Esophagus (tissue), 2 donors: ENCODE data around the gene PHF12. TPM values are rescaled to one million over a fixed set of nuclear protein-coding genes. Genes with fewer than 3 reads are reported as not detected.
"Not testable (repeated sequence)": the region's sequence is repeated elsewhere in the genome, so short reads cannot be mapped to it uniquely, and the experiment has no call there.

Experiments
- H3K27ac ChIP-seq, 2 donors: one replicate each; pipeline ENCODE4 v1.5.1; 2013; ENCODE audit warnings: low read depth in 2 of 2, mild to moderate bottlenecking in 2 of 2, inconsistent platforms in 1 of 2, low read length in 1 of 2, moderate library complexity in 1 of 2
- H3K27me3 ChIP-seq, 2 donors: one replicate each; pipeline ENCODE4 v1.6.1; 2013; ENCODE audit warnings: low read length in 2 of 2, control low read depth in 1 of 2, mild to moderate bottlenecking in 1 of 2; ENCODE audit not compliant: insufficient read depth in 2 of 2, control insufficient read depth in 1 of 2
- H3K36me3 ChIP-seq, 2 donors: one replicate each; pipeline ENCODE4 v1.6.1; 2013; ENCODE audit warnings: low read length in 1 of 2; ENCODE audit not compliant: control insufficient read depth in 2 of 2, insufficient read depth in 2 of 2
- H3K4me1 ChIP-seq, 2 donors: one replicate each; pipeline ENCODE4 v1.6.1; 2013; ENCODE audit warnings: low read length in 1 of 2; ENCODE audit not compliant: control insufficient read depth in 2 of 2, insufficient read depth in 2 of 2
- H3K4me3 ChIP-seq, 2 donors: one replicate each; pipeline ENCODE4 v1.5.1; 2013; ENCODE audit warnings: low read length in 2 of 2, mild to moderate bottlenecking in 2 of 2, low read depth in 1 of 2, moderate library complexity in 1 of 2
- H3K9me3 ChIP-seq, 2 donors: one replicate each; pipeline ENCODE4 v1.6.1; 2013; ENCODE audit warnings: mild to moderate bottlenecking in 2 of 2, low read depth in 1 of 2, low read length in 1 of 2, moderate library complexity in 1 of 2; ENCODE audit not compliant: control insufficient read depth in 2 of 2, insufficient read depth in 1 of 2
- WGBS, 2 donors: extraction: QIAGEN DNeasy Blood & Tissue Kit; methylation state at CpG; one replicate each; pipeline ENCODE4 v1.1.7; 2013; 5-methylcytosine and 5-hydroxymethylcytosine counted together
- polyA plus RNA-seq, 2 donors: library from polyadenylated mRNA; stranded (reverse); fragments of 200-250 nt; gene quantifications; one replicate each; pipeline ENCODE4 v1.2.3, GENCODE V29; 2013
- donor health status: healthy with polysubstance abuse.
- donor health status: Bipolar disorder and iron deficiency.

Gene PHF12
- polyA plus RNA-seq, 2 donors: 8.6 to 9.1 TPM

DNA sequence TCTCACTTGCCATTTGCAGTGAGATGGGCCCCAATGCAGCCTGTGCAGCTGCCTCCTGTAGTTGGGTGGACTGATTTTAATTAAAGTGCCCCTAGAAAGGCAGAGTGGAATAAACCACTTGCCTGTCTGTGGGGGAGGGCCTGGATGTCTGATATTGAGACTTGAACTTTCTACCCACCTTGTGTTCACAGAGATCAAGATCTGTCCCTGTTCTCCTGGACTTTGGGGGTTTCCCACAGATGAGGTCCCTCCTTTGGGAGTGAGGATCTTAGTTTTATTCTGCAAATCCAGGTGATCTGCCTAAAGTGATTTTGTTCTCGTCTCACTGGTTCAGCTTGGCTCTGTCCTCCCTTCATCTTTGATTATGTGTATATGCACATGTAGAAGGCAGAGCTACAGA, 40.8 kb downstream of the PHF12 start:
- WGBS, 2 donors: 85 to 95% methylated on average over 1 of the region's 1 CpG
- Histone ChIP-seq H3K9me3 (no peaks in the 10 kb centered on the region), H3K36me3 (peaks cover 25 to 56% of the 10 kb centered on the region in 2 donors), H3K27ac (no peak overlapping the region), H3K4me3 (no peak overlapping the region), H3K27me3 (no peaks in the 10 kb centered on the region), H3K4me1 (peaks cover 0 to 3% of the 10 kb centered on the region in 2 donors)

DNA sequence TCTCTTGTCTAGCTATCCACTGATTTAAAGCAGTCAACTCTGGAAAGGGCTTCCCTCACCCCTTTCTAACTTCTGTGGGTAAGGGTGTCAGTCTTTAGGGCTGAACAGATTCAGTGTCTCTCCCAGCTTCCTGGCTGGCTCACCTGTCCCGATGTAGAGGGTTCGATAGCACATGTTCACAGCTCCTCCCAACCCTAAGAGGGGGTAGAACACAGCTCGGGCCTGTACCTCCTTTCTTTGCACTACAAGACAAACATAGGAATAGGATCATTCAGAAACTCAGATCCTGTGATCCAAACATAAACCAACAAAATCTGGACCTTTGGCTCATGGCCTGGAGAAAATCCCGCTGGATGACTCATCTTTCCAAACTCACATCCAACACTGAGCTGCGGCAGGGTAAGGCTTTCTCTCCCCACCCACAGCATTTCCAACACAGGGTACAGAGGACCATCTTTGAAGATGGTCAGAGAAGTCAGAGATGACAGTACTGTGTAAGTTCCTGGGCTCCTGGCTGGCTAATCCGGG, 42.6 kb downstream of the PHF12 start:
- peaks cover 0 to 3% of the 10 kb centered on the region in 2 donors for H3K4me1 ChIP-seq
- H3K27me3 ChIP-seq: no peaks in the 10 kb centered on the region
- H3K36me3 ChIP-seq: peaks cover 21 to 48% of the 10 kb centered on the region in 2 donors
- whole genome bisulfite sequencing, 2 donors: 19 to 36% methylated on average over 6 of the region's 6 CpGs
- H3K9me3 ChIP-seq: no peaks in the 10 kb centered on the region
- no peak overlapping the region for H3K4me3 ChIP-seq
- peak overlapping the region; percentile 70 to 78 for H3K27ac ChIP-seq

DNA sequence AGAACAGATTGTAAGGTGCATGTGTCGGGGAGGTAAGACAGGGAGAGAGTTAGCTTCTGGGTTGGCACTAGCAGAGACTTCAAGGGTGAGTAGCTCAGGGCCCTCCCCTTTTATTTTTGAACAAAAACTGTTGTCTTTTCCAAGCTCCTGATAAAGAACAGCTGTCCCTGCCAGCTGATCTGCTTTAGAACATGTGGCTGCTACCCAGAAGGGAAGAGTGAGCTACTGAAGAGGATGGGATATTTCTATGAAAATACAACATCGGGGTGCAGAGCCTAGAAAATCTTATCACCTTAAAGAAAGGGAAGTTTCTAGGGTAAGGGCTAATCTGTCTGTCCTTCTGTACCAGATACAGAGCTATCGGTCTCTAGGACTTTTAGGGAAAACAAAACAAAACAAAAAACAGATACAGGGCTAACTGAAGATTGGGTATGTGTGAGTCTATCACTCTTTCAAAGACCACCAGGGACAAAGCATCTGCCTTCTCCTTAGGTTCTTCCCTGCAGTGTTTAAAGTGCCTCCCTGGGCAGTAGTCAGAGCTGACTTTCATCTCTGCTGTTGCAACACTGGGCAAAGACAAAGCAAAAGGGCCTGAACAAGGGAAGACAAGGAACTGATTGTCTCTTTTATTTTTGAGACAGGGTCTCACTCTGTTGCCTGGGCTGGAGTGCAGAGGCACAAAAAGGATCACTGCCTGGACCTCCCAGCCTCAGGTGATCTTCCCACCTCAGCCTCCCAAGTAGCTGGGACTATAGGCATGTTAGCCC, 43.4 kb downstream of the PHF12 start:
- no peaks in the 10 kb centered on the region for H3K27me3 ChIP-seq
- peaks cover 18 to 40% of the 10 kb centered on the region in 2 donors for H3K36me3 ChIP-seq
- 73 to 74% methylated on average over 3 of the region's 3 CpGs for WGBS, 2 donors
- peaks cover 0 to 5% of the 10 kb centered on the region in 2 donors for H3K4me1 ChIP-seq
- no peak overlapping the region for H3K4me3 ChIP-seq
- H3K27ac ChIP-seq: peak overlapping the region; percentile 70 to 78
- H3K9me3 ChIP-seq: no peaks in the 10 kb centered on the region

DNA sequence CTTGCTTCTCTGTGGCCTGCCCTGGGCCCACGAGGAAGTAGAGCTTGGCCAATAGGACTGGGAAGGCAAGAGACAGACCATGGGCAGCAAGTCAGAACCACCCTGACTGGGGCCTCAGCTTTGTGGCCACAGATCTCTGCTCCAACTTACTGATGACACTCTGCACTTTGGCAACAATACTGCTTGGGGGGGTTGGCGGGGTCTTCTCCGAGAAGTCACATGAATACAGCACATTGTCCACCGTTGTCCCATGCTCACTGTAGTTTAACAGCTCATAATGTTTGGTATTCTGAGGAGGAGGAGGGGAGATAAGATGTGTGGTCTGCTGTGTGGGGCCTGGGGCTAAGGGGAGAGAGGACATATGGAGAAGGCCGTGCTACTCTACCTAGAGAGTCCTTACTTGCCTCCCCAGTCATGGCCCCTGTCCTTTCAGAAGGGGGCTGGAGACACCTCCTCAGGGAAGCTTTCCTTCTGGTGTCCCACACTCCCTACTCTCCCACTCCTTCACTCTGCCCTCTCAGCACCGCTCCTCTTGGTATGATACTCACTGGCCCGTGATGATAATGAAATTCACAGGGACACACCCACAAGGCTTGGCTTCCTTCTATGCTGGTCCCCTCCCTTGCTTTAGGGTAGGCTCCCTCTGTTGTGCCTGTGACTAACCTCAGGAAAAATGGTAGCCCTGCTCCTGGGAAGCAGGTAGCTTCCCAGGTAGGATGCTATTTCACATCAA, 44.4 kb downstream of the PHF12 start:
- WGBS, 2 donors: 68% methylated on average over 7 of the region's 7 CpGs
- Histone ChIP-seq H3K4me3 (no peak overlapping the region), H3K27me3 (no peaks in the 10 kb centered on the region), H3K36me3 (peaks cover 18 to 33% of the 10 kb centered on the region in 2 donors), H3K27ac (peak overlapping the region in 1 of 2 donors; percentile 40), H3K4me1 (peaks cover 0 to 5% of the 10 kb centered on the region in 2 donors), H3K9me3 (no peaks in the 10 kb centered on the region)

DNA sequence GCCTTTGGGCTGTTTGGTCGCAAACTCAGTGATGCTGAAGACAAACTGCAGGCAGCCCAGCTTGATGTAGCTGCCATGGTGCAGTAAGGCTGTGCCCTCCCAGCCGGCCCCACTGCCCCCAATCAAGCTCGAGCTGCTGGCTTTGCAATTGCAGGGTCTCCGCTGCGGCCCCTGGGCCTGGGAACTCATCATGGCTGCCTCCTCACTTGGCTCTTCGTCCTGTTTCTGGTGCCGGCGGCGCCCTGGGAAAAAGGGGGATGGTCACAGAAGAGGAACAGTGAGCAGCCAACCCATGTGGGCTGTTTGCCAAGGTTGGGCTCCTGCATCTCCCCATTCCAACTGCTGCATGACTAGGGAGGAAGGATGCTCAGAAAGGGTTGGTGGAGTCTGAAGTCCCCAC, 45.0 kb downstream of the PHF12 start:
- 79 to 86% methylated on average over 9 of the region's 9 CpGs for WGBS, 2 donors
- Histone ChIP-seq H3K9me3 (no peaks in the 10 kb centered on the region), H3K27me3 (no peaks in the 10 kb centered on the region), H3K27ac (no peak overlapping the region), H3K4me3 (no peak overlapping the region), H3K4me1 (peaks cover 2 to 8% of the 10 kb centered on the region in 2 donors), H3K36me3 (peaks cover 14 to 27% of the 10 kb centered on the region in 2 donors)

DNA sequence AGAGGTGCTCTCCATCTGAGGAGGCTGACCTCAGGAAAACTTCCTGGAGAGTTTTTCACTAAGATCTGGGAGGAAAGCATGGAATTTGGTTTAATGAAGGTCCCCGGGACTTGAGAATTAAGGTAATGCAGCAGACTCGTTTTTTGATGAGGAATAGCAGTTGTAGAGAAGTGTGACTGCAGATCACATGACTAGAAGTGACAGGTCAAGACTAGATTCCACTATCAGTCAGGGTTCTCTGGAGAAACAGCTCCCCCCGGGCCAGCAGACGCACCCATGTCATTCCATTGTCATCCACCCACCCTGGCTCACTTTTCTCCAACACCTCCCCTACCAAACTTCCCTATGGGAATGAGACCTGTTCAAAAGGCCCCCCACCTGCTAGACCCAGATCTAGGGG, 46.5 kb downstream of the PHF12 start:
- Histone ChIP-seq H3K27ac (no peak overlapping the region), H3K36me3 (peaks cover 0 to 15% of the 10 kb centered on the region in 2 donors), H3K9me3 (no peaks in the 10 kb centered on the region), H3K4me3 (no peak overlapping the region), H3K4me1 (peaks cover 4 to 8% of the 10 kb centered on the region in 2 donors), H3K27me3 (no peaks in the 10 kb centered on the region)
- 45 to 54% methylated on average over 4 of the region's 4 CpGs for WGBS, 2 donors

DNA sequence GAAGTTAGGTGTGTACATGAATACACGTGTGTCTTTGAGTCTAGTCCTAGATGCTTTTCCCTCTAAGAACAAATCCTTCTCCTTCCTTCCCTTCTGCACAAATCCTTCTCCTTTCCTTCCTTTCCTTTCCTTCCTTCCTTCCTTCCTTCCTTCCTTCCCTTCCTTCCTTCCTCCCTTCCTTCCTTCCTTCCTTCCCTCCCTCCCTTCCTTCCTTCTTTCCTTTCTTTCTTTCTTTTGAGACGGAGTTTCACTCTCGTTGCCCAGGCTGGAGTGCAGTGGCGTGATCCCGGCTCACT, 47.8 kb downstream of the PHF12 start:
- not testable (repeated sequence) for H3K4me1 ChIP-seq, H3K4me3 ChIP-seq, H3K9me3 ChIP-seq, H3K27me3 ChIP-seq
- H3K27ac ChIP-seq: peak overlapping the region in 1 of 2 donors; percentile 34
- H3K36me3 ChIP-seq: peaks cover 0 to 15% of the 10 kb centered on the region in 2 donors
- WGBS, 2 donors: 48 to 60% methylated on average over 5 of the region's 5 CpGs

DNA sequence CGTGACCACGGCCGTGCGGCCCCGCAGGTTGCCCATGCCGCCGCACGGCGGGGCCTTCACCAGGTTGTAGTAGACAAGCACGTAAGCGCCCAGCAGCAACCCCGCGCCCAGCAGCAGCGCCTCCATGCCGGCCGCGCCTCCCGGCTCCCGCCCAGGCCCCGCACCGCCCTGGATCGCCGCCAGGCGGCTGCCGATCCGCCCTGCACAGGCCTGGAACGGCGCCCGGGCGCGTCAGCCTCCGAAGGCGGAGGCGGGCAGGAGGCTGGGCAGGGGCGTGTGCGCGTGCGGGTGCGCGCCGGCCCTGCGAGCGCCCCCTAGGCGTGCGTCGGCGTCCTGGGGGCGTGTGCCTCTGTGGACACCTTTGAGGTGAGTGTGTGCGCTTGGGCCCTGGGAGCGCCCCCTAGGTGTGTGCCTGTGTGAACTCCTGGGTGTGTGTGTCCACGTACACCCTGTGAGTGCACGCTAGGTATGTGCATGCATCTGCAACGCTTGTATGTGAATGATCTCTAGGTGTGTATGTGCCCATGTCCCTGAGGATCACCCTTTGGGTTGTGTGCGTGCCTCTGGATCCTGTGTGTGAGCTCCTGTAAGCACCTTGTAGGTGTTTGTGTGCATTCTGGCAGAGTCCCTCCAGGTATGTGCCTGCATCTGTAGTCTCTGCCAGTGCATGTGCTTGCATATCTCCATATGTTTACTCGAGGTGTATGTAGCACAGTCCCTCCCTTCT, 48.3 kb downstream of the PHF12 start, which contains the start of gene DHRS13:
DHRS13 (minus strand) TSS at position 261 of the 727 bp plus-strand sequence; CDS start at position 126, 135 bp downstream.
- 1% methylated on average over 50 to 55 of the region's 55 CpGs for WGBS, 2 donors
- Histone ChIP-seq H3K27ac (peak within 1 kb of the TSS; percentile 88 to 89), H3K9me3 (no peaks in the 10 kb centered on the region), H3K4me1 (peaks cover 5 to 8% of the 10 kb centered on the region in 2 donors), H3K4me3 (peak within 1 kb of the TSS; percentile 80 to 83), H3K36me3 (peaks cover 0 to 15% of the 10 kb centered on the region in 2 donors), H3K27me3 (no peaks in the 10 kb centered on the region)
